Right lung (tissue), 2 donors: Measurements from ENCODE around the gene MTCL3.

Source experiments
- DNase-seq, 2 donors: peaks; one replicate each; pipeline ENCODE4 v3.0.0-alpha.2; 2013

MTCL3 gene

GRCh38 chr6:127518710-127519468 is at the start of gene MTCL3:
Gene MTCL3 (minus strand): TSS chr6:127519335.
- DNase-seq: peak in 1 of 2 donors; percentile 16

- no peak for DNase-seq
Measured at GRCh38 chr6:127567476-127567875, 48.3 kb upstream of the MTCL3 start.

GRCh38 chr6:127566651-127567050 is 47.5 kb upstream of the MTCL3 start:
- no peak for DNase-seq

GRCh38 chr6:127566119-127566518 is 47.0 kb upstream of the MTCL3 start:
- DNase-seq: no peak

GRCh38 chr6:127564761-127565160 is 45.6 kb upstream of the MTCL3 start:
- no peak for DNase-seq

- no peak for DNase-seq
Measured at GRCh38 chr6:127561660-127562059, 42.5 kb upstream of the MTCL3 start.

- DNase-seq: no peak
Measured at GRCh38 chr6:127554435-127555006, 35.4 kb upstream of the MTCL3 start.

- no peak for DNase-seq
Measured at GRCh38 chr6:127550403-127550802, 31.3 kb upstream of the MTCL3 start.

GRCh38 chr6:127547904-127548649 is 28.9 kb upstream of the MTCL3 start:
- no peak for DNase-seq

- DNase-seq: no peak
Measured at GRCh38 chr6:127547215-127547614, 28.1 kb upstream of the MTCL3 start.

GRCh38 chr6:127539272-127539671 is 20.1 kb upstream of the MTCL3 start:
- peak in 1 of 2 donors; percentile 26 for DNase-seq

- no peak for DNase-seq
Measured at GRCh38 chr6:127538750-127539264, 19.7 kb upstream of the MTCL3 start.

- DNase-seq: no peak
Measured at GRCh38 chr6:127533736-127534135, 14.6 kb upstream of the MTCL3 start.

GRCh38 chr6:127533011-127533410 is 13.9 kb upstream of the MTCL3 start:
- DNase-seq: peak; percentile 78 to 81

GRCh38 chr6:127522714-127523113 is 3.6 kb upstream of the MTCL3 start:
- DNase-seq: no peak

GRCh38 chr6:127520066-127520465 is 931 bp upstream of the MTCL3 start:
- no peak for DNase-seq

- DNase-seq: no peak
Measured at GRCh38 chr6:127519469-127519785, 292 bp upstream of the MTCL3 start.

GRCh38 chr6:127518191-127518709 is 885 bp downstream of the MTCL3 start:
- DNase-seq: no peak

- DNase-seq: no peak
Measured at GRCh38 chr6:127517693-127518092, 1.4 kb downstream of the MTCL3 start.

GRCh38 chr6:127516662-127517273 is 2.4 kb downstream of the MTCL3 start:
- peak in 1 of 2 donors; percentile 19 for DNase-seq

- peak; percentile 81 to 82 for DNase-seq
Measured at GRCh38 chr6:127515794-127516661, 3.1 kb downstream of the MTCL3 start.
